22Rv1 (cell line): ENCODE data around the gene IFITM1.

Experiments
- ZFX ChIP-seq: fragments of 450-650 bp; IDR thresholded peaks from 2 replicates; pipeline ENCODE4 v1.6.1; 2017; ENCODE audit warnings: antibody characterized with exemption, borderline replicate concordance
- TF ChIP-seq, protein P1 (sequence below): fragments of 450-650 bp; IDR thresholded peaks from 2 replicates; pipeline ENCODE4 v1.5.1; 2017; ENCODE audit warnings: mild to moderate bottlenecking

DNA sequence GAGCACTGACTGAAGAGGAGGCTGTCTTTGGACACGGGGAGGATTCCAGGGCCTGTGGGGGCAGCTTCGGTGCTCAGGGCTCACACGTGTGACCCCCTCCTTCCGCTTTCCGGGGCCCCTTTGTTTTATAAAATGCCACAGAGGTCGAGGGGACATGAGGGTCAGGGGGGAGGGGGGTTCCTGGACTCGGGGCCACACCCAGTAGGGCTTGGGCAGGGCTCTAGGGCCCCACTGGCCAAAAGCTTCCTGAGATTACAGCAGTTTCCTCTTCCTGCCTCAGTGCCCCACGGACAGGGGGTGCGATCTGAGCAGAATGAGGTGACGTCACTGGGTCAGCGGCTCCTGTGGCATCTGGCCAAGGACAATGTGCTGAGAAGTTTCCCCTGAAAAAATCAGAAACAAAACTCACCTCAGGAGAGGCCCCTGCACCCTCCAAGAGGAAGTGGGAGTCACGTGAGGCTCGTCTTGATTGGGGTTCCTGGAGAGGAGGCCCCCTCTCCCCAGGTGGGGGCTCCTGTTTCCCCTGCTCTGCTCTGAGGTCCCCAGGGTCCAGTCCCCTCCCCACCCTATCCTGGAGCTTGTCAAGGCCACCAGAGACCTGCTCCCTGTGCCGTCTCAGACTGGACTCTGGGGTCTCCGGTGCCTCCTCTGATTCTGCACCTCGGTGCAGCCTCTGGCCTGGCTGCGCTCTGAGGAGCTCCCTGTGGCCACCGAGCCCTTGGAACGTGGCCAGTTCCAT is 13.2 kb downstream of the IFITM1 start:
- TF ChIP-seq, protein P1, sequence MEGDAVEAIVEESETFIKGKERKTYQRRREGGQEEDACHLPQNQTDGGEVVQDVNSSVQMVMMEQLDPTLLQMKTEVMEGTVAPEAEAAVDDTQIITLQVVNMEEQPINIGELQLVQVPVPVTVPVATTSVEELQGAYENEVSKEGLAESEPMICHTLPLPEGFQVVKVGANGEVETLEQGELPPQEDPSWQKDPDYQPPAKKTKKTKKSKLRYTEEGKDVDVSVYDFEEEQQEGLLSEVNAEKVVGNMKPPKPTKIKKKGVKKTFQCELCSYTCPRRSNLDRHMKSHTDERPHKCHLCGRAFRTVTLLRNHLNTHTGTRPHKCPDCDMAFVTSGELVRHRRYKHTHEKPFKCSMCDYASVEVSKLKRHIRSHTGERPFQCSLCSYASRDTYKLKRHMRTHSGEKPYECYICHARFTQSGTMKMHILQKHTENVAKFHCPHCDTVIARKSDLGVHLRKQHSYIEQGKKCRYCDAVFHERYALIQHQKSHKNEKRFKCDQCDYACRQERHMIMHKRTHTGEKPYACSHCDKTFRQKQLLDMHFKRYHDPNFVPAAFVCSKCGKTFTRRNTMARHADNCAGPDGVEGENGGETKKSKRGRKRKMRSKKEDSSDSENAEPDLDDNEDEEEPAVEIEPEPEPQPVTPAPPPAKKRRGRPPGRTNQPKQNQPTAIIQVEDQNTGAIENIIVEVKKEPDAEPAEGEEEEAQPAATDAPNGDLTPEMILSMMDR = no peak
- TF ChIP-seq ZFX = no peak
